Measurements from ENCODE around the gene ZFYVE27. TPM values are rescaled to one million over a fixed set of nuclear protein-coding genes. Genes with fewer than 3 reads are reported as not detected.

ZFYVE27 gene
- total RNA-seq, 2 experiments from 2014 or later: 24.0 to 33.0 TPM

DNA sequence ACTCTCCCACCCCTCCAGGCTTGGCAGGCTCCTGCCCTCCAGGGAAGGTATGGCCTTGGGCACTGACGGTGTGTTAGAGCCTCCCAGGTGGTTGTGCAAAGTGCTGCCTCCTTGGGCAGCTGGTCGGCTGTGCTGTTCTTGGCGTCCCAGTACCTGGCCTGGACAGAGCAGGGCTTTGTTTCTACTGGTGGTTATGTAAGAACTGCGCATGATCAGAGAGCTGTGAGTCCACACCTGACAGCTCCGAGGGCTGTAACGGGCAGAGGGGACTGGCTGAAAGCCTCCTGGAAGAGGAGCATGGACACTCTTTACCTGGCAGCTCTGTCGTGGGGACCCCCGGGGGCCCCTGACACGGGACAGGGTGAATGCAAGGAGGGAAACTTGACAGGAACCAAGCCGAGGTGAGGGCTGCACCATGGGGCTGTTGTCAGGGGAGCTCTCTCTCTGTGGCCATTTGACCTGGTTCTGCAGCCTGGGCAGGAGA lies 37.9 kb downstream of the ZFYVE27 start:
- H3K4me2 ChIP-seq (ENCODE audit: low read length): no peak overlapping the region
- TF ChIP-seq EZH2phosphoT487 (IDR thresholded peaks at IDR 0.05; ENCODE audit: borderline replicate concordance, low read depth, low read length) (no peak), CTCF (conservative IDR thresholded peaks at IDR 0.05; ENCODE audit: low read length) (no peak)
- no peaks in the 10 kb centered on the region for H3K36me3 ChIP-seq (ENCODE audit: insufficient read depth, low read length)
- no TSS peak for BruUV-seq (replicated peaks)
- no peak overlapping the region for H2AFZ ChIP-seq (ENCODE audit: low read length)
- ChIA-PET CTCF (ENCODE audit: unreplicated experiment) (interaction anchor here (0.6 kb wide), 1 partner anchor 556 kb away, joined by 5 read pairs; no protein-coding TSS in a partner anchor), POLR2A (interaction anchor here (0.6 to 0.7 kb wide), 3 partner anchors 1571 to 1771 kb away, joined by 3 read pairs; no protein-coding TSS in a partner anchor)
- intact Hi-C loops (cut with micrococcal nuclease; ENCODE audit: unreplicated experiment): no loop called here
- no peaks in the 10 kb centered on the region for H3K4me1 ChIP-seq (ENCODE audit: insufficient read depth, low read length, poor library complexity, severe bottlenecking)
- no peaks in the 10 kb centered on the region for H3K9me2 ChIP-seq (ENCODE audit: insufficient read depth, low read length)
- no peaks in the 10 kb centered on the region for H3K9me3 ChIP-seq (ENCODE audit: low read length)
- H4K20me1 ChIP-seq (ENCODE audit: insufficient read depth, low read length): no peaks in the 10 kb centered on the region
- H3K27ac ChIP-seq (ENCODE audit: low read depth, low read length, poor library complexity, severe bottlenecking): no peak overlapping the region
- DNase-seq (ENCODE audit: low spot score): no peak
- no peaks in the 10 kb centered on the region for H3K79me2 ChIP-seq (ENCODE audit: insufficient read depth, low read depth, low read length)
- H3K4me3 ChIP-seq (ENCODE audit: low read depth, low read length, poor library complexity, severe bottlenecking): no peak overlapping the region

DNA sequence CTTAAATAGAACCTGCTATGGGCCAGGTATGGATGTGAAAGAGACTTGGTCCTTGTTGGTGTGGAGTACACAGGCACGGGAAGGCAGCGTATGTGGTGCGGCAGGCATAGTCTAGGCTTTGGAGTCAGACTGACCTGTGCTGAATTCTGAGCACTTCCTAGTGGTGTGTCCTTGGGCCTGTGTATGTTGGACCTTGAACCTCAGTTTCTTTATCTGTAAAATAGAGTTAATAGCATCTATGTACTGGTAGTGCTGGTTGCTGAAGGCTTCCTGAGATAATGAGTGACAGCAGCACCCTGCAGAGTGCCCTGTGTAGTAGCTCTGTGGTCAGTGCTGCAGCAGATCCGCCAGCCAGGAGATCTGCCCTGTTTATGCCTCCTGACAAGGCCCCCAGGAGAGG lies 40.2 kb downstream of the ZFYVE27 start:
- POLR2A ChIA-PET: no interaction called here
- BruUV-seq (replicated peaks): no TSS peak
- H3K4me1 ChIP-seq (ENCODE audit: insufficient read depth, low read length, poor library complexity, severe bottlenecking): no peaks in the 10 kb centered on the region
- intact Hi-C loops (cut with micrococcal nuclease; ENCODE audit: unreplicated experiment): no loop called here
- no peaks in the 10 kb centered on the region for H3K9me3 ChIP-seq (ENCODE audit: low read length)
- H3K79me2 ChIP-seq (ENCODE audit: insufficient read depth, low read depth, low read length): no peaks in the 10 kb centered on the region
- CTCF ChIA-PET (ENCODE audit: unreplicated experiment): no interaction called here
- no peak overlapping the region for H3K4me2 ChIP-seq (ENCODE audit: low read length)
- DNase-seq (ENCODE audit: low spot score): no peak
- H4K20me1 ChIP-seq (ENCODE audit: insufficient read depth, low read length): no peaks in the 10 kb centered on the region
- no peaks in the 10 kb centered on the region for H3K36me3 ChIP-seq (ENCODE audit: insufficient read depth, low read length)
- H3K9me2 ChIP-seq (ENCODE audit: insufficient read depth, low read length): no peaks in the 10 kb centered on the region
- TF ChIP-seq CTCF (conservative IDR thresholded peaks at IDR 0.05; ENCODE audit: low read length) (no peak), EZH2phosphoT487 (IDR thresholded peaks at IDR 0.05; ENCODE audit: borderline replicate concordance, low read depth, low read length) (no peak)
- no peak overlapping the region for H3K27ac ChIP-seq (ENCODE audit: low read depth, low read length, poor library complexity, severe bottlenecking)
- H3K4me3 ChIP-seq (ENCODE audit: low read depth, low read length, poor library complexity, severe bottlenecking): no peak overlapping the region
- H2AFZ ChIP-seq (ENCODE audit: low read length): no peak overlapping the region

DNA sequence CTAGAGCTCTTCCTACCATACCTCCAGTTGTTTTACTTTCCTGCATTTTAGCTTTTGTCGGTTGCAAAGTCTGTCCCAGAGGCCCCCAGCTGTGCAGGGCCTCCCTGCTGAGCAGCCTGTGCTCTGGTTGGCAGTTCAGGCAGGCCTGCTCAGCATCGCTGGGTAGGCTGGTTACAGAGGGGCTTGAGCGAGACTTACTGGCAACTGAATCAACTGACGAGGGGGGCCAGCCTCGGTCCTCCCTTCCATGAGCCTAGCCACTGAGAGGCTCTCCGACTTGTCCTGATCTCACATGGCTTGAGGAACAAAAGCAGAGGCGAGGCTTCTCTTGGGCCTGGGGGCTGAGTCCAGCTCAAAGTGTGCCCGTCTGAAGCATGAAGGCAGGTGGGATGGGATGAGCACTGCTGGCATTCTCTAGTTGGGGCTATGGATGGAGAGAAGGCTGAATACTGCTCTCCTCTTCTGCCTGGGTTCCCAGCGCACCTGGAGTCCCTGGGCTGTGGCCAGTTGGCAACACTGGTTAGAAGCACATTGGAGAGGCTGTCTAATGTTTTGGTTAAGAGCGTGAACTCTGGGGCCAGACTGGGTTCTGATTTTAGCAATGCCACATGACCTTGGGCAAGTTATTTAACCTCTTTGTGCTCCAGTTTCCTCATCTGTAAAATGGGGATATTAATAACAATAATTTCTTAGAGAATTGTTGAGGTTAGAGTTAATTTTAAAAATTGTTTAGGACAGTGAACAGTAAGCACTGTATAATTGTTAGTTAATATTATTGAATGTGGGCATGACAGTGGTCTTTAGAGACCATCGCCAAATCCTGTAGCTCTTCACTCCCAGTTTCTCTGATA lies 41.7 kb downstream of the ZFYVE27 start:
- no TSS peak for BruUV-seq (replicated peaks)
- Histone ChIP-seq H3K79me2 (ENCODE audit: insufficient read depth, low read depth, low read length) (no peaks in the 10 kb centered on the region), H3K4me3 (ENCODE audit: low read depth, low read length, poor library complexity, severe bottlenecking) (no peak overlapping the region), H4K20me1 (ENCODE audit: insufficient read depth, low read length) (no peaks in the 10 kb centered on the region), H3K9me3 (ENCODE audit: low read length) (no peaks in the 10 kb centered on the region), H3K4me1 (ENCODE audit: insufficient read depth, low read length, poor library complexity, severe bottlenecking) (no peaks in the 10 kb centered on the region), H3K36me3 (ENCODE audit: insufficient read depth, low read length) (no peaks in the 10 kb centered on the region), H3K9me2 (ENCODE audit: insufficient read depth, low read length) (no peaks in the 10 kb centered on the region), H2AFZ (ENCODE audit: low read length) (no peak overlapping the region), H3K4me2 (ENCODE audit: low read length) (no peak overlapping the region), H3K27ac (ENCODE audit: low read depth, low read length, poor library complexity, severe bottlenecking) (no peak overlapping the region)
- CTCF ChIA-PET (ENCODE audit: unreplicated experiment): no interaction called here
- no peak for TF ChIP-seq CTCF (conservative IDR thresholded peaks at IDR 0.05; ENCODE audit: low read length)
- TF ChIP-seq EZH2phosphoT487 (IDR thresholded peaks at IDR 0.05; ENCODE audit: borderline replicate concordance, low read depth, low read length): no peak
- DNase-seq (ENCODE audit: low spot score): no peak
- POLR2A ChIA-PET: no interaction called here
- intact Hi-C loops (cut with micrococcal nuclease; ENCODE audit: unreplicated experiment): no loop called here

All from OCI-LY7 (cell line).